PFSK-1 (cell line): Measurements from ENCODE around the gene KRT17.

Experiments
- POLR2AphosphoS5 ChIP-seq: IDR thresholded peaks from 2 replicates; pipeline ENCODE4 v1.6.1; 2012; ENCODE audit warnings: low read depth, mild to moderate bottlenecking, control low read depth, low read length, moderate library complexity
- SIN3A ChIP-seq: IDR thresholded peaks from 2 replicates; pipeline ENCODE4 v1.6.1; 2012; ENCODE audit warnings: mild to moderate bottlenecking, low read length, moderate library complexity, borderline replicate concordance; ENCODE audit not compliant: insufficient read depth
- TAF1 ChIP-seq: IDR thresholded peaks from 2 replicates; pipeline ENCODE4 v1.6.1; 2012; ENCODE audit warnings: low read length, control low read depth, borderline replicate concordance; ENCODE audit not compliant: insufficient read depth

DNA sequence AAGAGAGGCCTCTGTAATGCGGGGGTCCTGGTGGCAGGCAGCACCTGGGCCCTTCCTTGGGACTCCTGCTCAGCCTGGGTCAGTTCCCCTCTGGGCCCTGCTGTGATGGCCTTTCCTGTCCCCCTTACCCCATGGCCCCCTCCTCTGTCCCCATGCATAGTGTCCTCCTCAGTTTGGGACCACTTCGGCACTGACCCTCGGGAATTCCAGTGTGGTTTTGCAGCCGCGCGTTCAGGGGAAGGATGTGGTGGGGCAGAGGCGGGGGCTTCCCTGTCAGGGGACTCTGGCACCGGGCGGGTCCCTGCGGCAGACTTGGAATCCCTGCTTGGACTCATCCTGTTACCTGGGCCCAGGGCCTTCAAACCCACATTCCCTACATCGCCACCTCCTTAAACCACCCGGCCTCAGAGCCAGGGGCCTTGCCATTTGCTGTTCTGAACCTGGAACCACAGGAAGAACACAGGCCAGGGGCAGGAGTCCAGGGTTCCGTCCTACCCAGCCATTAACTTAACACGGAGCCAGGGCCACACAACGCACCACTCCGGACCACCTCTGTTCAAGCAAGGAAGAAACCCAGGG, 32.9 kb upstream of the KRT17 start:
- no peak for TF ChIP-seq TAF1
- no peak for TF ChIP-seq POLR2AphosphoS5
- TF ChIP-seq SIN3A = no peak
